GM19467 (cell line): Measurements from ENCODE around the gene TMEM17.

Source experiments
- ATAC-seq: cut with Tn5 transposase; IDR thresholded peaks from one replicate; pipeline ENCODE4 v1.9.1; 2021; ENCODE audit warnings: mild to moderate bottlenecking, moderate library complexity; ENCODE audit not compliant: unreplicated experiment

TMEM17 gene

GRCh38 chr2:62474176-62474575, 31.8 kb downstream of the TMEM17 start:
- no peak for ATAC-seq

- no peak for ATAC-seq
Observed at GRCh38 chr2:62473246-62473827, 32.7 kb downstream of the TMEM17 start.

- no peak for ATAC-seq
Observed at GRCh38 chr2:62472312-62472711, 33.7 kb downstream of the TMEM17 start.

- no peak for ATAC-seq
Observed at GRCh38 chr2:62471816-62472215, 34.2 kb downstream of the TMEM17 start.

- ATAC-seq, result no peak
Observed at GRCh38 chr2:62471404-62471803, 34.6 kb downstream of the TMEM17 start.

- ATAC-seq, result no peak
Observed at GRCh38 chr2:62469548-62469947, 36.4 kb downstream of the TMEM17 start.

- ATAC-seq, result no peak
Observed at GRCh38 chr2:62469114-62469513, 36.9 kb downstream of the TMEM17 start.

GRCh38 chr2:62467475-62468321, 38.3 kb downstream of the TMEM17 start:
- ATAC-seq, result no peak

GRCh38 chr2:62467100-62467474, 38.9 kb downstream of the TMEM17 start:
- no peak for ATAC-seq

- ATAC-seq, result no peak
Observed at GRCh38 chr2:62466503-62466854, 39.5 kb downstream of the TMEM17 start.

GRCh38 chr2:62465741-62466502, 40.1 kb downstream of the TMEM17 start:
- no peak for ATAC-seq

- no peak for ATAC-seq
Observed at GRCh38 chr2:62465039-62465740, 40.8 kb downstream of the TMEM17 start.

- ATAC-seq, result no peak
Observed at GRCh38 chr2:62464221-62465007, 41.6 kb downstream of the TMEM17 start.

GRCh38 chr2:62462211-62462610, 43.8 kb downstream of the TMEM17 start:
- no peak for ATAC-seq

GRCh38 chr2:62461707-62462106, 44.3 kb downstream of the TMEM17 start:
- no peak for ATAC-seq

GRCh38 chr2:62461017-62461553, 44.9 kb downstream of the TMEM17 start:
- ATAC-seq, result no peak

- no peak for ATAC-seq
Observed at GRCh38 chr2:62460175-62460574, 45.8 kb downstream of the TMEM17 start.

- ATAC-seq, result no peak
Observed at GRCh38 chr2:62459672-62460071, 46.3 kb downstream of the TMEM17 start.

GRCh38 chr2:62459106-62459505, 46.9 kb downstream of the TMEM17 start:
- ATAC-seq, result no peak

GRCh38 chr2:62458671-62459081, 47.3 kb downstream of the TMEM17 start:
- ATAC-seq, result no peak
